Effector memory CD8-positive, alpha-beta T cell (primary cell): ENCODE results near the gene SERPINB6.
"Not testable (repeated sequence)": the region's sequence is repeated elsewhere in the genome, so short reads cannot be mapped to it uniquely, and the experiment has no call there.

Source experiments
- ATAC-seq: fragments of 150-1000 bp; cut with Tn5 transposase; replicated peaks from 2 replicates; pipeline ENCODE4 v1.10.0; 2021; ENCODE audit warnings: mild to moderate bottlenecking, moderate library complexity
- DNase-seq, 3 experiments: peaks; one replicate each; pipeline ENCODE4 v3.0.0; 2021
- H3K27ac Mint-ChIP-seq, 2 donors: one replicate each; pipeline ENCODE4 v1.8.0; 2022; ENCODE audit warnings: mild to moderate bottlenecking in 2 of 2, mixed read lengths in 2 of 2, moderate library complexity in 2 of 2
- H3K27me3 Mint-ChIP-seq, 2 donors: one replicate each; pipeline ENCODE4 v1.8.0; 2022; ENCODE audit warnings: mixed read lengths in 2 of 2
- H3K36me3 Mint-ChIP-seq: one replicate; pipeline ENCODE4 v1.8.0; 2022; ENCODE audit warnings: mild to moderate bottlenecking, moderate library complexity, mixed read lengths; ENCODE audit not compliant: insufficient read depth
- H3K4me1 Mint-ChIP-seq, 2 donors: one replicate each; pipeline ENCODE4 v1.8.0; 2022; ENCODE audit warnings: low read depth in 2 of 2, mixed read lengths in 2 of 2
- H3K4me3 Mint-ChIP-seq, 2 donors: one replicate each; pipeline ENCODE4 v1.8.0; 2022; ENCODE audit warnings: mild to moderate bottlenecking in 2 of 2, mixed read lengths in 2 of 2, moderate library complexity in 2 of 2
- H3K9me3 Mint-ChIP-seq, 2 donors: one replicate each; pipeline ENCODE4 v1.8.0; 2022; ENCODE audit warnings: mixed read lengths in 2 of 2

The SERPINB6 gene

GRCh38 chr6:2978923-2979322, 7.6 kb upstream of the SERPINB6 start:
- Mint-ChIP-seq H3K4me3 (no peak overlapping the region), H3K27me3 (peaks cover 13 to 53% of the 10 kb centered on the region in 2 donors), H3K4me1 (peaks cover 4 to 7% of the 10 kb centered on the region in 2 donors), H3K27ac (no peak overlapping the region), H3K9me3 (no peaks in the 10 kb centered on the region), H3K36me3 (no peaks in the 10 kb centered on the region)
- DNase-seq, result no peak
- ATAC-seq, result no peak

- DNase-seq (no peak), ATAC-seq (no peak)
- Mint-ChIP-seq H3K4me1 (peaks cover 4 to 10% of the 10 kb centered on the region in 2 donors), H3K36me3 (peaks cover 3% of the 10 kb centered on the region), H3K4me3 (no peak overlapping the region), H3K27me3 (peaks cover 13 to 53% of the 10 kb centered on the region in 2 donors), H3K27ac (peak overlapping the region in 1 of 2 donors; percentile 38), H3K9me3 (no peaks in the 10 kb centered on the region)
Measured at GRCh38 chr6:2977799-2978590, 6.6 kb upstream of the SERPINB6 start.

GRCh38 chr6:2977290-2977689, 5.9 kb upstream of the SERPINB6 start:
- Mint-ChIP-seq H3K9me3 (no peaks in the 10 kb centered on the region), H3K4me1 (peaks cover 4 to 10% of the 10 kb centered on the region in 2 donors), H3K27ac (no peak overlapping the region), H3K27me3 (peaks cover 9 to 47% of the 10 kb centered on the region in 2 donors), H3K36me3 (peaks cover 3% of the 10 kb centered on the region), H3K4me3 (no peak overlapping the region)
- ATAC-seq (no peak), DNase-seq (no peak)

GRCh38 chr6:2976571-2977085, 5.3 kb upstream of the SERPINB6 start:
- Mint-ChIP-seq H3K4me1 (peaks cover 4 to 10% of the 10 kb centered on the region in 2 donors), H3K4me3 (peak overlapping the region; percentile 4 to 27), H3K27ac (no peak overlapping the region), H3K9me3 (no peaks in the 10 kb centered on the region), H3K27me3 (peaks cover 5 to 43% of the 10 kb centered on the region in 2 donors), H3K36me3 (peaks cover 6% of the 10 kb centered on the region)
- no peak for DNase-seq
- ATAC-seq, result no peak

- H3K27ac Mint-ChIP-seq, result no peak overlapping the region
- H3K36me3 Mint-ChIP-seq, result peaks cover 6% of the 10 kb centered on the region
- H3K9me3 Mint-ChIP-seq, result no peaks in the 10 kb centered on the region
- H3K27me3 Mint-ChIP-seq, result peaks cover 5 to 37% of the 10 kb centered on the region in 2 donors
- no peak for ATAC-seq
- peak overlapping the region; percentile 4 to 27 for H3K4me3 Mint-ChIP-seq
- peaks cover 4 to 10% of the 10 kb centered on the region in 2 donors for H3K4me1 Mint-ChIP-seq
- no peak for DNase-seq
Measured at GRCh38 chr6:2976060-2976459, 4.7 kb upstream of the SERPINB6 start.

- peak; percentile 10 to 23 (median 16) for DNase-seq
- ATAC-seq, result peak; percentile 46
- Mint-ChIP-seq H3K4me1 (peaks cover 15 to 18% of the 10 kb centered on the region in 2 donors), H3K4me3 (peak overlapping the region in 1 of 2 donors; percentile 47), H3K27me3 (peaks cover 0 to 19% of the 10 kb centered on the region in 2 donors), H3K27ac (peak overlapping the region in 1 of 2 donors; percentile 66), H3K36me3 (peaks cover 6% of the 10 kb centered on the region), H3K9me3 (no peaks in the 10 kb centered on the region)
Measured at GRCh38 chr6:2973676-2974075, 2.3 kb upstream of the SERPINB6 start.

- peaks cover 18 to 19% of the 10 kb centered on the region in 2 donors for H3K4me1 Mint-ChIP-seq
- peak overlapping the region in 1 of 2 donors; percentile 47 for H3K4me3 Mint-ChIP-seq
- peaks cover 0 to 14% of the 10 kb centered on the region in 2 donors for H3K27me3 Mint-ChIP-seq
Measured at GRCh38 chr6:2973180-2973579, 1.8 kb upstream of the SERPINB6 start.

GRCh38 chr6:2972685-2973084, 1.3 kb upstream of the SERPINB6 start:
- not testable (repeated sequence) for H3K9me3 Mint-ChIP-seq, DNase-seq, ATAC-seq, H3K36me3 Mint-ChIP-seq, H3K27ac Mint-ChIP-seq
- peaks cover 22% of the 10 kb centered on the region in 2 donors for H3K4me1 Mint-ChIP-seq
- peak overlapping the region; percentile 82 to 90 for H3K4me3 Mint-ChIP-seq
- H3K27me3 Mint-ChIP-seq, result peaks cover 0 to 12% of the 10 kb centered on the region in 2 donors

More at GRCh38 chr6:2973180-2973579, 1.8 kb upstream of the SERPINB6 start:
- H3K9me3 Mint-ChIP-seq, DNase-seq, H3K36me3 Mint-ChIP-seq, ATAC-seq: not testable (repeated sequence)
- H3K27ac Mint-ChIP-seq, result peak overlapping the region in 1 of 2 donors; percentile 66

- peak overlapping the region in 1 of 2 donors; percentile 85 for H3K27ac Mint-ChIP-seq
- H3K4me3 Mint-ChIP-seq, result peak overlapping the region; percentile 82 to 90
- H3K27me3 Mint-ChIP-seq, ATAC-seq, DNase-seq, H3K36me3 Mint-ChIP-seq, H3K9me3 Mint-ChIP-seq: not testable (repeated sequence)
- peaks cover 23 to 25% of the 10 kb centered on the region in 2 donors for H3K4me1 Mint-ChIP-seq
Measured at GRCh38 chr6:2972219-2972487, 786 bp upstream of the SERPINB6 start.

GRCh38 chr6:2970753-2971419, 481 bp downstream of the SERPINB6 start:
- H3K27ac Mint-ChIP-seq, result peak overlapping the region; percentile 69 to 85
- H3K27me3 Mint-ChIP-seq, result no peaks in the 10 kb centered on the region
- H3K36me3 Mint-ChIP-seq, result peaks cover 6% of the 10 kb centered on the region
- DNase-seq (peak; percentile 30 to 36 (median 35)), ATAC-seq (peak; percentile 70)
- H3K4me3 Mint-ChIP-seq, result peak overlapping the region; percentile 89 to 90
- H3K4me1 Mint-ChIP-seq, result peaks cover 21 to 27% of the 10 kb centered on the region in 2 donors
- peaks cover 0 to 3% of the 10 kb centered on the region in 2 donors for H3K9me3 Mint-ChIP-seq

GRCh38 chr6:2970034-2970685, 1.2 kb downstream of the SERPINB6 start:
- no peak for ATAC-seq

GRCh38 chr6:2969549-2969948, 1.8 kb downstream of the SERPINB6 start:
- H3K4me3 Mint-ChIP-seq, result peak overlapping the region; percentile 50 to 54
- peaks cover 6% of the 10 kb centered on the region for H3K36me3 Mint-ChIP-seq
- DNase-seq (no peak), ATAC-seq (no peak)
- peak overlapping the region in 1 of 2 donors; percentile 85 for H3K27ac Mint-ChIP-seq
- H3K9me3 Mint-ChIP-seq, result peaks cover 0 to 3% of the 10 kb centered on the region in 2 donors
- peaks cover 20 to 26% of the 10 kb centered on the region in 2 donors for H3K4me1 Mint-ChIP-seq
- H3K27me3 Mint-ChIP-seq, result no peaks in the 10 kb centered on the region

More at GRCh38 chr6:2970034-2970685, 1.2 kb downstream of the SERPINB6 start:
- peaks cover 6% of the 10 kb centered on the region for H3K36me3 Mint-ChIP-seq
- H3K27me3 Mint-ChIP-seq, result no peaks in the 10 kb centered on the region
- peaks cover 0 to 3% of the 10 kb centered on the region in 2 donors for H3K9me3 Mint-ChIP-seq
- DNase-seq, result no peak
- H3K27ac Mint-ChIP-seq, result peak overlapping the region; percentile 69 to 85
- peak overlapping the region; percentile 89 to 90 for H3K4me3 Mint-ChIP-seq
- H3K4me1 Mint-ChIP-seq, result peaks cover 21 to 27% of the 10 kb centered on the region in 2 donors

GRCh38 chr6:2968600-2969135, 2.7 kb downstream of the SERPINB6 start:
- ATAC-seq (no peak), DNase-seq (no peak)
- Mint-ChIP-seq H3K27me3 (no peaks in the 10 kb centered on the region), H3K9me3 (peaks cover 0 to 3% of the 10 kb centered on the region in 2 donors), H3K4me1 (peaks cover 16 to 26% of the 10 kb centered on the region in 2 donors), H3K4me3 (no peak overlapping the region), H3K27ac (no peak overlapping the region), H3K36me3 (peaks cover 5% of the 10 kb centered on the region)
